GM12878 (cell line): ENCODE measurements around the gene MFSD12. TPM values are rescaled to one million over a fixed set of nuclear protein-coding genes. Genes with fewer than 3 reads are reported as not detected.
A peak's percentile ranks its signal among the peaks of the same experiment; 100 is the strongest.

Experiments
- ATF7 ChIP-seq: fragments of 450-650 bp; IDR thresholded peaks from 2 replicates; pipeline ENCODE4 v1.6.1; 2016; ENCODE audit warnings: low read depth, mild to moderate bottlenecking
- CBFB ChIP-seq: IDR thresholded peaks from 2 replicates; pipeline ENCODE4 v1.6.1; 2016; ENCODE audit warnings: antibody characterized with exemption, low read depth
- CBX5 ChIP-seq: sonication (generic); IDR thresholded peaks from 2 replicates; pipeline ENCODE4 v1.6.1; 2016; ENCODE audit warnings: low read depth, moderate library complexity, mild to moderate bottlenecking, inconsistent platforms
- CHD2 ChIP-seq: IDR thresholded peaks from 2 replicates; pipeline ENCODE4 v1.6.1; 2011; ENCODE audit warnings: low read depth, low read length, improper control_type of control experiment, borderline replicate concordance
- CREB1 ChIP-seq: IDR thresholded peaks from 2 replicates; pipeline ENCODE4 v1.6.1; 2012; ENCODE audit warnings: low read depth, mild to moderate bottlenecking, inconsistent platforms
- HDAC2 ChIP-seq: fragments of 200-600 bp; sonication (generic); IDR thresholded peaks from 2 replicates; pipeline ENCODE4 v1.6.1; 2017
- HDAC6 ChIP-seq: fragments of 200-600 bp; sonication (generic); IDR thresholded peaks from one replicate; pipeline ENCODE4 v1.8.0; 2017; ENCODE audit warnings: antibody characterized with exemption; ENCODE audit not compliant: unreplicated experiment
- IKZF1 ChIP-seq: fragments of 450-650 bp; conservative IDR thresholded peaks from 2 replicates; pipeline ENCODE4 v1.6.1; 2017; ENCODE audit warnings: antibody characterized with exemption, mild to moderate bottlenecking
- KAT2A ChIP-seq: conservative IDR thresholded peaks from 2 replicates; pipeline ENCODE4 v1.6.1; 2011; ENCODE audit warnings: low read depth, low read length; ENCODE audit not compliant: control insufficient read depth
- MEF2A ChIP-seq: IDR thresholded peaks from 2 replicates; pipeline ENCODE4 v1.6.1; 2011; ENCODE audit warnings: low read depth, mild to moderate bottlenecking, low read length, moderate library complexity; ENCODE audit not compliant: insufficient read depth
- POLR2AphosphoS2 ChIP-seq: IDR thresholded peaks from 2 replicates; pipeline ENCODE4 v1.6.1; 2011; ENCODE audit warnings: low read depth, mild to moderate bottlenecking, low read length, improper control_type of control experiment, moderate library complexity
- RUNX3 ChIP-seq: IDR thresholded peaks from 2 replicates; pipeline ENCODE4 v1.6.1; 2012; ENCODE audit warnings: low read length, inconsistent platforms
- SMAD5 ChIP-seq: IDR thresholded peaks from 2 replicates; pipeline ENCODE4 v1.6.1; 2016; ENCODE audit warnings: antibody characterized with exemption, low read depth
- SREBF1 ChIP-seq: IDR thresholded peaks from 2 replicates; pipeline ENCODE4 v1.6.1; 2012; ENCODE audit warnings: mild to moderate bottlenecking, low read length
- TAF1 ChIP-seq: IDR thresholded peaks from 2 replicates; pipeline ENCODE4 v1.6.1; 2011; ENCODE audit warnings: mild to moderate bottlenecking, low read depth, low read length, borderline replicate concordance
- ZSCAN29 ChIP-seq: fragments of 450-650 bp; IDR thresholded peaks from 2 replicates; pipeline ENCODE4 v1.6.1; 2017; ENCODE audit warnings: mild to moderate bottlenecking, moderate library complexity
- polyA plus RNA-seq, 11 experiments: library from polyadenylated mRNA; depleted of rRNA in 4 of 11; unstranded in 6 of 11; stranded (reverse) in 5 of 11; fragments of >200 nt; fragmentation: Nextera tagmentation in 4 of 11; fragmentation: Illumina TruSeq in 1 of 11; extraction: Ambion mirVana in 4 of 11; extraction: Trizol in 1 of 11; gene quantifications; 1 replicate in 1 of 11; 2 replicates in 10 of 11; pipeline versions ENCODE4 v1.2.1 to v1.2.3, GENCODE V29; 2011 to 2016; ENCODE audit warnings: inconsistent platforms in 2 of 11, missing spikeins in 2 of 11, low read depth in 1 of 11
- total RNA-seq, 4 experiments: library from RNA; depleted of rRNA in 3 of 4; stranded (reverse); fragments of >200 nt in 3 of 4; fragmentation: Illumina TruSeq in 1 of 4; extraction: Trizol in 1 of 4; gene quantifications; 2 replicates each; pipeline versions ENCODE4 v1.2.1 to v1.2.3, GENCODE V29; 2013 to 2021
- TF ChIP-seq, protein P1 (sequence below): fragments of 450-650 bp; IDR thresholded peaks from 2 replicates; pipeline ENCODE4 v1.6.1; 2016; ENCODE audit warnings: mild to moderate bottlenecking, moderate library complexity, borderline replicate concordance
- TF ChIP-seq, protein P2 (sequence below): fragments of 450-650 bp; IDR thresholded peaks from 2 replicates; pipeline ENCODE4 v1.6.1; 2017; ENCODE audit warnings: mild to moderate bottlenecking, moderate library complexity
- TF ChIP-seq, protein P3 (sequence below): fragments of 450-650 bp; IDR thresholded peaks from 2 replicates; pipeline ENCODE4 v1.6.1; 2017; ENCODE audit warnings: mild to moderate bottlenecking, low read depth, inconsistent platforms; ENCODE audit not compliant: poor library complexity, severe bottlenecking
- TF ChIP-seq, protein P4 (sequence below): IDR thresholded peaks from 2 replicates; pipeline ENCODE4 v1.6.1; 2011; ENCODE audit warnings: low read depth, low read length, improper control_type of control experiment, borderline replicate concordance

Gene MFSD12
- total and polyA plus RNA-seq, 10 of the 15 experiments (the other 5 are each of a cell fraction or from before 2014, with no cell fraction given): 0.58 to 65.9 (median 16.8) TPM

DNA sequence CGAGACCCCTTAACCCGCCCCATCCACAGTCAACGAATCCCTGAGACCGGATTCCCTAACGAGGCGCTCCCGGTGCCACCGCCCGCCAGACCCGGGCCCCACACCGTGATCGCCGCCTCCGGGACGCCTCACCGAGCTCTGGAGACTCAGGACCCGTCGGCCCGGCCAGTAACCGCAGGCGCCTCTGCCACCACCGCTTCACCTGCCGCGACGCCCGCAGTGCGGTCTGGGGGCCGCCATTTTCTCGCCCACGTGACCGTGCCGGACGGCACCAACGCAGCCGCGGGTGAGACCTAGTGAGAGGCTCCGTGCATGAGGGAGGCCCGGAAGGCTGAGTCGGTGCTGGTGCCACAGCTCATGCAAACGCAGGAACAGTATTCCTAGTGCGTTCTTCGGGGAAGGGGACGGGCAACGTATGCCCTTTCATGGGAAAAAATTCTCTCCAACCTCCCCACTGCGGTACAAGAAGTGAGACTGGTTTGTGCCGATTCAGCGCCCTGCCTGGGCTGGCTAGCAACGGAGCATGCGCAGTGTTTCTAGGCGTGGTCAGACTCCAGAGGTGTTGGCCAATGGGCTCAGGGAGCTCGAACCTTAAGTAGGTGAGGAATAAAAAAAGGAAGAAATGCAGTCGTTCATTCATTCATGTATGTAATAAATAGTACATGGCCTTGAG lies 56.8 kb downstream of the MFSD12 start, which contains the start of gene DOHH (continued):
- TF ChIP-seq, protein P1, sequence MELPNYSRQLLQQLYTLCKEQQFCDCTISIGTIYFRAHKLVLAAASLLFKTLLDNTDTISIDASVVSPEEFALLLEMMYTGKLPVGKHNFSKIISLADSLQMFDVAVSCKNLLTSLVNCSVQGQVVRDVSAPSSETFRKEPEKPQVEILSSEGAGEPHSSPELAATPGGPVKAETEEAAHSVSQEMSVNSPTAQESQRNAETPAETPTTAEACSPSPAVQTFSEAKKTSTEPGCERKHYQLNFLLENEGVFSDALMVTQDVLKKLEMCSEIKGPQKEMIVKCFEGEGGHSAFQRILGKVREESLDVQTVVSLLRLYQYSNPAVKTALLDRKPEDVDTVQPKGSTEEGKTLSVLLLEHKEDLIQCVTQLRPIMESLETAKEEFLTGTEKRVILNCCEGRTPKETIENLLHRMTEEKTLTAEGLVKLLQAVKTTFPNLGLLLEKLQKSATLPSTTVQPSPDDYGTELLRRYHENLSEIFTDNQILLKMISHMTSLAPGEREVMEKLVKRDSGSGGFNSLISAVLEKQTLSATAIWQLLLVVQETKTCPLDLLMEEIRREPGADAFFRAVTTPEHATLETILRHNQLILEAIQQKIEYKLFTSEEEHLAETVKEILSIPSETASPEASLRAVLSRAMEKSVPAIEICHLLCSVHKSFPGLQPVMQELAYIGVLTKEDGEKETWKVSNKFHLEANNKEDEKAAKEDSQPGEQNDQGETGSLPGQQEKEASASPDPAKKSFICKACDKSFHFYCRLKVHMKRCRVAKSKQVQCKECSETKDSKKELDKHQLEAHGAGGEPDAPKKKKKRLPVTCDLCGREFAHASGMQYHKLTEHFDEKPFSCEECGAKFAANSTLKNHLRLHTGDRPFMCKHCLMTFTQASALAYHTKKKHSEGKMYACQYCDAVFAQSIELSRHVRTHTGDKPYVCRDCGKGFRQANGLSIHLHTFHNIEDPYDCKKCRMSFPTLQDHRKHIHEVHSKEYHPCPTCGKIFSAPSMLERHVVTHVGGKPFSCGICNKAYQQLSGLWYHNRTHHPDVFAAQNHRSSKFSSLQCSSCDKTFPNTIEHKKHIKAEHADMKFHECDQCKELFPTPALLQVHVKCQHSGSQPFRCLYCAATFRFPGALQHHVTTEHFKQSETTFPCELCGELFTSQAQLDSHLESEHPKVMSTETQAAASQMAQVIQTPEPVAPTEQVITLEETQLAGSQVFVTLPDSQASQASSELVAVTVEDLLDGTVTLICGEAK: peak; percentile 62; the same call in 1 of the 2 replicates
- TF ChIP-seq IKZF1: peak; percentile 91
- TF ChIP-seq MEF2A: no peak
- TF ChIP-seq, protein P2, sequence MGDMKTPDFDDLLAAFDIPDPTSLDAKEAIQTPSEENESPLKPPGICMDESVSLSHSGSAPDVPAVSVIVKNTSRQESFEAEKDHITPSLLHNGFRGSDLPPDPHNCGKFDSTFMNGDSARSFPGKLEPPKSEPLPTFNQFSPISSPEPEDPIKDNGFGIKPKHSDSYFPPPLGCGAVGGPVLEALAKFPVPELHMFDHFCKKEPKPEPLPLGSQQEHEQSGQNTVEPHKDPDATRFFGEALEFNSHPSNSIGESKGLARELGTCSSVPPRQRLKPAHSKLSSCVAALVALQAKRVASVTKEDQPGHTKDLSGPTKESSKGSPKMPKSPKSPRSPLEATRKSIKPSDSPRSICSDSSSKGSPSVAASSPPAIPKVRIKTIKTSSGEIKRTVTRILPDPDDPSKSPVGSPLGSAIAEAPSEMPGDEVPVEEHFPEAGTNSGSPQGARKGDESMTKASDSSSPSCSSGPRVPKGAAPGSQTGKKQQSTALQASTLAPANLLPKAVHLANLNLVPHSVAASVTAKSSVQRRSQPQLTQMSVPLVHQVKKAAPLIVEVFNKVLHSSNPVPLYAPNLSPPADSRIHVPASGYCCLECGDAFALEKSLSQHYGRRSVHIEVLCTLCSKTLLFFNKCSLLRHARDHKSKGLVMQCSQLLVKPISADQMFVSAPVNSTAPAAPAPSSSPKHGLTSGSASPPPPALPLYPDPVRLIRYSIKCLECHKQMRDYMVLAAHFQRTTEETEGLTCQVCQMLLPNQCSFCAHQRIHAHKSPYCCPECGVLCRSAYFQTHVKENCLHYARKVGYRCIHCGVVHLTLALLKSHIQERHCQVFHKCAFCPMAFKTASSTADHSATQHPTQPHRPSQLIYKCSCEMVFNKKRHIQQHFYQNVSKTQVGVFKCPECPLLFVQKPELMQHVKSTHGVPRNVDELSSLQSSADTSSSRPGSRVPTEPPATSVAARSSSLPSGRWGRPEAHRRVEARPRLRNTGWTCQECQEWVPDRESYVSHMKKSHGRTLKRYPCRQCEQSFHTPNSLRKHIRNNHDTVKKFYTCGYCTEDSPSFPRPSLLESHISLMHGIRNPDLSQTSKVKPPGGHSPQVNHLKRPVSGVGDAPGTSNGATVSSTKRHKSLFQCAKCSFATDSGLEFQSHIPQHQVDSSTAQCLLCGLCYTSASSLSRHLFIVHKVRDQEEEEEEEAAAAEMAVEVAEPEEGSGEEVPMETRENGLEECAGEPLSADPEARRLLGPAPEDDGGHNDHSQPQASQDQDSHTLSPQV: no peak
- no peak; the same call in 1 of the 2 replicates for TF ChIP-seq CREB1
- TF ChIP-seq KAT2A: no peak
- TF ChIP-seq CHD2: peak; percentile 54; the same call in 1 of the 2 replicates
- TF ChIP-seq ZSCAN29: peak; percentile 21; the same call in 1 of the 2 replicates
- no peak for TF ChIP-seq CBX5
- 0 out of 2 replicates have a peak, but pooled peaks have one; percentile 38 for TF ChIP-seq POLR2AphosphoS2
- TF ChIP-seq SMAD5: peak; percentile 83
- no peak; the same call in 1 of the 2 replicates for TF ChIP-seq HDAC2
- TF ChIP-seq SREBF1: peak; percentile 98
- TF ChIP-seq, protein P3, sequence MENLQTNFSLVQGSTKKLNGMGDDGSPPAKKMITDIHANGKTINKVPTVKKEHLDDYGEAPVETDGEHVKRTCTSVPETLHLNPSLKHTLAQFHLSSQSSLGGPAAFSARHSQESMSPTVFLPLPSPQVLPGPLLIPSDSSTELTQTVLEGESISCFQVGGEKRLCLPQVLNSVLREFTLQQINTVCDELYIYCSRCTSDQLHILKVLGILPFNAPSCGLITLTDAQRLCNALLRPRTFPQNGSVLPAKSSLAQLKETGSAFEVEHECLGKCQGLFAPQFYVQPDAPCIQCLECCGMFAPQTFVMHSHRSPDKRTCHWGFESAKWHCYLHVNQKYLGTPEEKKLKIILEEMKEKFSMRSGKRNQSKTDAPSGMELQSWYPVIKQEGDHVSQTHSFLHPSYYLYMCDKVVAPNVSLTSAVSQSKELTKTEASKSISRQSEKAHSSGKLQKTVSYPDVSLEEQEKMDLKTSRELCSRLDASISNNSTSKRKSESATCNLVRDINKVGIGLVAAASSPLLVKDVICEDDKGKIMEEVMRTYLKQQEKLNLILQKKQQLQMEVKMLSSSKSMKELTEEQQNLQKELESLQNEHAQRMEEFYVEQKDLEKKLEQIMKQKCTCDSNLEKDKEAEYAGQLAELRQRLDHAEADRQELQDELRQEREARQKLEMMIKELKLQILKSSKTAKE: peak; percentile 97
- peak; percentile 99 for TF ChIP-seq TAF1
- TF ChIP-seq, protein P4, sequence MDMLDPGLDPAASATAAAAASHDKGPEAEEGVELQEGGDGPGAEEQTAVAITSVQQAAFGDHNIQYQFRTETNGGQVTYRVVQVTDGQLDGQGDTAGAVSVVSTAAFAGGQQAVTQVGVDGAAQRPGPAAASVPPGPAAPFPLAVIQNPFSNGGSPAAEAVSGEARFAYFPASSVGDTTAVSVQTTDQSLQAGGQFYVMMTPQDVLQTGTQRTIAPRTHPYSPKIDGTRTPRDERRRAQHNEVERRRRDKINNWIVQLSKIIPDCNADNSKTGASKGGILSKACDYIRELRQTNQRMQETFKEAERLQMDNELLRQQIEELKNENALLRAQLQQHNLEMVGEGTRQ: peak; percentile 94
- TF ChIP-seq CBFB: peak; percentile 96
- peak; percentile 100 for TF ChIP-seq ATF7
- TF ChIP-seq RUNX3: peak; percentile 97
- no peak for TF ChIP-seq HDAC6
